Measurements from ENCODE around the gene NPAS2. TPM values are rescaled to one million over a fixed set of nuclear protein-coding genes. Genes with fewer than 3 reads are reported as not detected.

NPAS2 gene
- total RNA-seq, 1 donor: 8.7 TPM

- no peak overlapping the region for H3K27ac ChIP-seq (ENCODE audit: low read depth, low read length)
- no peaks in the 10 kb centered on the region for H3K36me3 ChIP-seq (ENCODE audit: insufficient read depth, low read length)
- peaks cover 18% of the 10 kb centered on the region for H3K4me1 ChIP-seq (ENCODE audit: insufficient read depth, low read length)
- H3K79me2 ChIP-seq (ENCODE audit: insufficient read depth, low read length): peaks cover 14% of the 10 kb centered on the region
- no peak overlapping the region for H3K4me3 ChIP-seq (ENCODE audit: insufficient read depth, low read length)
- no peaks in the 10 kb centered on the region for H4K20me1 ChIP-seq (ENCODE audit: insufficient read depth, low read length)
- DNase-seq (ENCODE audit: insufficient read length, low spot score, missing footprints): no peak
- no peaks in the 10 kb centered on the region for H3K27me3 ChIP-seq (ENCODE audit: insufficient read depth, low read length)
- no peak overlapping the region for H3K4me2 ChIP-seq (ENCODE audit: insufficient read depth, low read length)
- H3K9me3 ChIP-seq (ENCODE audit: low read depth, low read length): no peaks in the 10 kb centered on the region
- TF ChIP-seq CTCF (IDR thresholded peaks at IDR 0.05; ENCODE audit: extremely low read depth, low read depth, low read length): no peak
- no peak overlapping the region for H2AFZ ChIP-seq (ENCODE audit: low read length)
These were observed 41.4 kb downstream of the NPAS2 start for GRCh38 chr2:100861340-100861739.

DNA sequence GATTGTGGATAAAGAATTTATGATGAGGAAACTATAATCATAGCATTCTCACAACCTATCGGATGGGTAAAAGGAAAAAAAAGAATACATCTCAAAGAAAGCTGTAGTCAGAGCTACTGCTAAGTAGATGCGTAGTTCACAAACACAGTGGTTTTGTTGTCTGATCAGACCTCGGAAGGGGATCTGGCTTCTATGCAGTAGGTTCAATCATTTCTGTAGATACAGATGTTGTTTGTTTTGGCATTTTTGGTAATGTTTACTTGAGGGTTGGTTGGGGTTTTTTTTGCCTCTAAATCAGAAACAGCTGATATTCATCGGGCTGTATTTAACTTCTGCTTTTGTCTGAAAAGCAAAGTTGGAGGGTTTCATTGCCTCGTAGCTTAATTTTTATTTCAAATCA, 42.1 kb downstream of the NPAS2 start:
- Histone ChIP-seq H3K27me3 (ENCODE audit: insufficient read depth, low read length) (no peaks in the 10 kb centered on the region), H3K4me3 (ENCODE audit: insufficient read depth, low read length) (no peak overlapping the region), H3K4me1 (ENCODE audit: insufficient read depth, low read length) (peaks cover 19% of the 10 kb centered on the region), H3K9me3 (ENCODE audit: low read depth, low read length) (no peaks in the 10 kb centered on the region), H3K36me3 (ENCODE audit: insufficient read depth, low read length) (no peaks in the 10 kb centered on the region), H2AFZ (ENCODE audit: low read length) (peak overlapping the region; percentile 44), H3K4me2 (ENCODE audit: insufficient read depth, low read length) (no peak overlapping the region), H3K79me2 (ENCODE audit: insufficient read depth, low read length) (peaks cover 14% of the 10 kb centered on the region), H4K20me1 (ENCODE audit: insufficient read depth, low read length) (no peaks in the 10 kb centered on the region), H3K27ac (ENCODE audit: low read depth, low read length) (no peak overlapping the region)
- no peak for TF ChIP-seq CTCF (IDR thresholded peaks at IDR 0.05; ENCODE audit: extremely low read depth, low read depth, low read length)
- DNase-seq (ENCODE audit: insufficient read length, low spot score, missing footprints): no peak

GRCh38 chr2:100865816-100866460, 46.0 kb downstream of the NPAS2 start:
- no peak for DNase-seq (ENCODE audit: insufficient read length, low spot score, missing footprints)
- Histone ChIP-seq H3K4me1 (ENCODE audit: insufficient read depth, low read length) (peaks cover 8% of the 10 kb centered on the region), H3K27me3 (ENCODE audit: insufficient read depth, low read length) (no peaks in the 10 kb centered on the region), H3K27ac (ENCODE audit: low read depth, low read length) (no peak overlapping the region), H3K9me3 (ENCODE audit: low read depth, low read length) (no peaks in the 10 kb centered on the region), H3K36me3 (ENCODE audit: insufficient read depth, low read length) (no peaks in the 10 kb centered on the region), H3K4me2 (ENCODE audit: insufficient read depth, low read length) (peak overlapping the region; percentile 30), H3K79me2 (ENCODE audit: insufficient read depth, low read length) (peaks cover 14% of the 10 kb centered on the region), H2AFZ (ENCODE audit: low read length) (peak overlapping the region; percentile 51), H3K4me3 (ENCODE audit: insufficient read depth, low read length) (no peak overlapping the region), H4K20me1 (ENCODE audit: insufficient read depth, low read length) (no peaks in the 10 kb centered on the region)
- no peak for TF ChIP-seq CTCF (IDR thresholded peaks at IDR 0.05; ENCODE audit: extremely low read depth, low read depth, low read length)

DNA sequence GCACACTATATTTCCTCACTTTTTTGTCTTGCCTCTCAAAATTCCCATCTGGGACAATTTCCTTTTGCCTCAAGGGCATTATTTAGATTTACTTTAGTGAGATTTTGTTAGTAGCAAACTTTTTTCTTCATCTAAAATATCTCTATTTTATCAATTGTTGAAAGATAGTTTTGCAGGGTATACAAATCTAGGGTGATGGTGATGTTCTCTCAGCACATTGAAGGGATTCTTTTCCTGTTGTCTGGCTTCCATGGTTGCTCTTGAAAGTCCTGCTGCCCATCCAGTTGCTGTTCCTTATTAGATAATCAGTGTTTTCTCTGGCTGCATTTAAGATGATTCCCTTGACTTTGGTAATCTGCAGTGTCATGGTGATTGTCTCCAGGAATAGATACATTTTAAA, 48.1 kb downstream of the NPAS2 start:
- H3K27ac ChIP-seq (ENCODE audit: low read depth, low read length): no peak overlapping the region
- H3K27me3 ChIP-seq (ENCODE audit: insufficient read depth, low read length): no peaks in the 10 kb centered on the region
- DNase-seq (ENCODE audit: insufficient read length, low spot score, missing footprints): no peak
- H4K20me1 ChIP-seq (ENCODE audit: insufficient read depth, low read length): no peaks in the 10 kb centered on the region
- no peak overlapping the region for H3K4me2 ChIP-seq (ENCODE audit: insufficient read depth, low read length)
- H3K4me3 ChIP-seq (ENCODE audit: insufficient read depth, low read length): no peak overlapping the region
- H3K79me2 ChIP-seq (ENCODE audit: insufficient read depth, low read length): peaks cover 4% of the 10 kb centered on the region
- H3K4me1 ChIP-seq (ENCODE audit: insufficient read depth, low read length): peaks cover 8% of the 10 kb centered on the region
- TF ChIP-seq CTCF (IDR thresholded peaks at IDR 0.05; ENCODE audit: extremely low read depth, low read depth, low read length): no peak
- H3K36me3 ChIP-seq (ENCODE audit: insufficient read depth, low read length): no peaks in the 10 kb centered on the region
- H3K9me3 ChIP-seq (ENCODE audit: low read depth, low read length): no peaks in the 10 kb centered on the region
- H2AFZ ChIP-seq (ENCODE audit: low read length): no peak overlapping the region

Data from osteoblast (primary cell).